ENCODE results near the gene INSRR. TPM values are rescaled to one million over a fixed set of nuclear protein-coding genes. Genes with fewer than 3 reads are reported as not detected.

The INSRR gene
- total and polyA plus RNA-seq, 4 donors, result 0.01 TPM; not detected in 3

DNA sequence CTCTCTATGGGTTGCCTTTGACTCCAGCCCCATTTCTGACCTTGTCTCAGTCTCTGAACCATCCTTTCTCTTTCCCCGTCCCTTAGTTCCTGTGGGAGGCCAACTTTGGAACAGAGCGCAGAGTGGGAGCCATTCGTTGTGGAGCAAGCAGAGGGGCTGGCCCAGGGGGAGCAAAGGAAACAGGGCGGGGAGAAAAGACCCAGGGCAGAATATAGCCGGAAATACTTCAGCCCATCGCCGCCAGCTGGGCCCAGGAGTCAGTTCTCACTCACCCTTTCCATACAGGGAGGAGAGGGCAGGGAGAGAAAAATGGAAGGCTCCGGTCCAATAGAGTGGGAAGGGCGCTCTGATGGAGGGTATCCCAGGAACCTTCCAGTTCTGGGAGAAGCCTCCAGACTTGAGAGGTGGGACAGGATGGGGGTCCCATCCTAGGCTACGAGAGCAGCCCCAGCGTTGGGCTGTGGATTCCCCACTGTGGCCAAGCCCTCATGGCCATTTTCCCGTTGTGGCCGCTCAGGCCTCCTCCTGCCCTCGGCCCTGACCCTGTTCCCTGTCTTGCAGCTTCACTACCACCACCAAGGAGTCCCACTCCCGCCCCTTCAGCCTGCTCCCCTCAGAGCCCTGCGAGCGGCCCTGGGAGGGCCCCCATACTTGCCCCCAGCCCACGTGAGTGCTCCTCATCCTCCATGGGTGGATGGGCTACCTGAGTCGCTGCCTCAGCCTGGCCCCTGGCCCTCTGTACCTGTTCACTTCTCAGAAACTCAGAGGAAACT lies 45.5 kb upstream of the INSRR start (continued):
- TF ChIP-seq, protein P1, sequence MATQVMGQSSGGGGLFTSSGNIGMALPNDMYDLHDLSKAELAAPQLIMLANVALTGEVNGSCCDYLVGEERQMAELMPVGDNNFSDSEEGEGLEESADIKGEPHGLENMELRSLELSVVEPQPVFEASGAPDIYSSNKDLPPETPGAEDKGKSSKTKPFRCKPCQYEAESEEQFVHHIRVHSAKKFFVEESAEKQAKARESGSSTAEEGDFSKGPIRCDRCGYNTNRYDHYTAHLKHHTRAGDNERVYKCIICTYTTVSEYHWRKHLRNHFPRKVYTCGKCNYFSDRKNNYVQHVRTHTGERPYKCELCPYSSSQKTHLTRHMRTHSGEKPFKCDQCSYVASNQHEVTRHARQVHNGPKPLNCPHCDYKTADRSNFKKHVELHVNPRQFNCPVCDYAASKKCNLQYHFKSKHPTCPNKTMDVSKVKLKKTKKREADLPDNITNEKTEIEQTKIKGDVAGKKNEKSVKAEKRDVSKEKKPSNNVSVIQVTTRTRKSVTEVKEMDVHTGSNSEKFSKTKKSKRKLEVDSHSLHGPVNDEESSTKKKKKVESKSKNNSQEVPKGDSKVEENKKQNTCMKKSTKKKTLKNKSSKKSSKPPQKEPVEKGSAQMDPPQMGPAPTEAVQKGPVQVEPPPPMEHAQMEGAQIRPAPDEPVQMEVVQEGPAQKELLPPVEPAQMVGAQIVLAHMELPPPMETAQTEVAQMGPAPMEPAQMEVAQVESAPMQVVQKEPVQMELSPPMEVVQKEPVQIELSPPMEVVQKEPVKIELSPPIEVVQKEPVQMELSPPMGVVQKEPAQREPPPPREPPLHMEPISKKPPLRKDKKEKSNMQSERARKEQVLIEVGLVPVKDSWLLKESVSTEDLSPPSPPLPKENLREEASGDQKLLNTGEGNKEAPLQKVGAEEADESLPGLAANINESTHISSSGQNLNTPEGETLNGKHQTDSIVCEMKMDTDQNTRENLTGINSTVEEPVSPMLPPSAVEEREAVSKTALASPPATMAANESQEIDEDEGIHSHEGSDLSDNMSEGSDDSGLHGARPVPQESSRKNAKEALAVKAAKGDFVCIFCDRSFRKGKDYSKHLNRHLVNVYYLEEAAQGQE (IDR thresholded peaks at IDR 0.05), result no peak
- TF ChIP-seq SP1 (IDR thresholded peaks at IDR 0.05), result no peak

DNA sequence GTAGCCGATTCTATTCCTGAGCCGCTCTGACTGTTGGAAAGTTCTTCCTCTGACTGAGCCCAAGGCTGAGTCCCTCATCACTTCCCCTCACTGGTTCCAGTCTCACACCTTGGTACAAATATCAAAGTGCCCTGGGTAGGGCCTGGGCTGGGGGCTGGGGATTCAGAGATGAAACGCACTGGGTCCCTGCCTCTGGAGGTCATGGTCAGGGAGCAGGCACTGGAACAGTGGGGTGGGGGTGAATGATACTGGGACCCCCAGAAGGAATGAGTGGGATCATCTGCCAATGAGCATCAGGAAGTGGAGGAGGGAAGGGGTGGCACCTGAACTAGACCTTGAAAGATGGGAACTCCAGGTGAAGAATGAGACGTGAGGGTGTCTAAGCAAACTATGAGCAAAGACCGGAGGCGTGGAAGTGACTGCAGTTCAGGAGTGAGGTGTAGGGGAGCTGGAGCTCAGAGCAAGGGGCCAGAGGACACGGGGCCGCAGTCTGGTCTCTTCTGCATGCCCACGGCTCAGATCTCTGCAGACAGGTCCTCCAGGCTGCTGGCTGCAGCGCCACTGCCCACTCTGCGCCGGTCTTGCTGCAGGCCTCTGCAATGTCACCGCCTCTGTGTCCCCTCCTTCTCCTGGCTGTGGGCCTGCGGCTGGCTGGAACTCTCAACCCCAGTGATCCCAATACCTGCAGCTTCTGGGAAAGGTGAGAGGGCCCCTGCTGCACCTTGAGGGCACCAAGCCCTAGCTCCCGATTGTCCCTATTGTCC lies 44.6 kb upstream of the INSRR start:
- Histone ChIP-seq H3K27ac (ENCODE audit: low read depth in 1 of 2, low read length in 2 of 2) (no peak overlapping the region), H3K9me3 (ENCODE audit: control insufficient read depth in 4 of 4, low read length in 3 of 4) (no peaks in the 10 kb centered on the region), H3K27me3 (ENCODE audit: control insufficient read depth in 4 of 4, insufficient read depth in 4 of 4, low read length in 3 of 4) (peaks cover 0 to 3% (median 0%) of the 10 kb centered on the region in 4 donors), H3K4me1 (ENCODE audit: control insufficient read depth in 4 of 4, insufficient read depth in 4 of 4, low read length in 3 of 4) (peaks cover 0 to 34% (median 1%) of the 10 kb centered on the region in 4 donors), H3K36me3 (ENCODE audit: control insufficient read depth in 4 of 4, insufficient read depth in 3 of 4, low read depth in 1 of 4, low read length in 3 of 4) (no peaks in the 10 kb centered on the region), H3K9ac (ENCODE audit: low read depth in 1 of 2, low read length in 2 of 2) (no peak overlapping the region), H3K4me3 (ENCODE audit: low read depth in 1 of 3, low read length in 3 of 3) (no peak overlapping the region)
- DNase-seq (ENCODE audit: low spot score), result no peak
- 80% methylated on average over 15 of the region's 15 CpGs for WGBS
- TF ChIP-seq RXRA (IDR thresholded peaks at IDR 0.05) (no peak), HNF4G (IDR thresholded peaks at IDR 0.05) (no peak), JUND (IDR thresholded peaks at IDR 0.05) (no peak), EGR1 (IDR thresholded peaks at IDR 0.05; ENCODE audit: low read depth in 2 of 2) (no peak), YY1 (IDR thresholded peaks at IDR 0.05) (no peak), GABPA (IDR thresholded peaks at IDR 0.05 in 1 of 2, conservative IDR thresholded peaks at IDR 0.05 in 1 of 2) (no peak)
- TF ChIP-seq, protein P2, sequence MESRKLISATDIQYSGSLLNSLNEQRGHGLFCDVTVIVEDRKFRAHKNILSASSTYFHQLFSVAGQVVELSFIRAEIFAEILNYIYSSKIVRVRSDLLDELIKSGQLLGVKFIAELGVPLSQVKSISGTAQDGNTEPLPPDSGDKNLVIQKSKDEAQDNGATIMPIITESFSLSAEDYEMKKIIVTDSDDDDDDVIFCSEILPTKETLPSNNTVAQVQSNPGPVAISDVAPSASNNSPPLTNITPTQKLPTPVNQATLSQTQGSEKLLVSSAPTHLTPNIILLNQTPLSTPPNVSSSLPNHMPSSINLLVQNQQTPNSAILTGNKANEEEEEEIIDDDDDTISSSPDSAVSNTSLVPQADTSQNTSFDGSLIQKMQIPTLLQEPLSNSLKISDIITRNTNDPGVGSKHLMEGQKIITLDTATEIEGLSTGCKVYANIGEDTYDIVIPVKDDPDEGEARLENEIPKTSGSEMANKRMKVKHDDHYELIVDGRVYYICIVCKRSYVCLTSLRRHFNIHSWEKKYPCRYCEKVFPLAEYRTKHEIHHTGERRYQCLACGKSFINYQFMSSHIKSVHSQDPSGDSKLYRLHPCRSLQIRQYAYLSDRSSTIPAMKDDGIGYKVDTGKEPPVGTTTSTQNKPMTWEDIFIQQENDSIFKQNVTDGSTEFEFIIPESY (IDR thresholded peaks at IDR 0.05), result no peak

DNA sequence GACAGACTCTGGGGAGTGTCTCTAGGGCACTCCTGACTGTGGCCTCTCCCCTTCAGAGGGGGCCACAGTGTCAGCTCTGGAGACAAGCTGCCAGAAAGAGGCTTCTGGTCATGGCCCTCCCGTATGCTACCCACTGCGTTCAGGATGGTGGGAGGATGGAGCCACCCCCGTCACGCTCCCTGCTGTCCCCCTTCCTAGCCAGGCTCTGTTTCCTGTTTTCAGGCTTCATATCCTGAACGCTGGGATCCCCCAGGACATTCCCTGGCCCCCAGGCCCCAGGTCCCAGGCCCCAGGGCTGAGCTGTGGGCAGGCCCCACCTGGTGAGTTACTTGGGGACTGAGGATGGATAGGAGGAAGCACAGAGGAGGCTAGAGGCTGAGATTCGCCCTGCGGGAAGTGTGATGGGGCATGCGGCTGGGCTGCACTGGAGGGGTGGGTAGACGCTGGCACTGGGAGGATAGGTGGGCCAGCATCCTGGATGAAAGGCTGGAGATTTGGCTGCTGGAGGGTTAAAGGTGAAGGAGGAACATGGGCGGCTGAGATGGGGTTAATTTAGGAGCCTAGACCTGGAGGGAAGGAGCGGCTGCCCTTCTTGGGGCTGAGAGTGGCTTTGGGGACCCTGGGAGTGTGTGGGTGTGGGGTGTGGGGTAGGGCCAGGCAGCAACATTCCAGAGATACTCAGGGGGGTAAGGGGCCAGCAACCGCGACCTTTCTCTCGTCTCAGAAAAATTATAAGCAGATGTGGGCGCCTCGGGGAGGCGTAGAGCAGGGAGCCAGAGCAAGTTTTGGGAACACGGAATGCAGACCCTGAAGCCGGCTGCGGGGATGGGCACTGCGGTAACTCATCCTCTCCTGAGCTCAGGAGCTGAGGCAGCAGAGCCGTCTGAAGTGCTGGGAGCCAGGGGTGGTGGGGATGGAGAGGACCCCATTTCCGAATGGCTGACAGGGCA lies 43.3 kb upstream of the INSRR start:
- peaks cover 0 to 25% (median 1%) of the 10 kb centered on the region in 4 donors for H3K4me1 ChIP-seq (ENCODE audit: control insufficient read depth in 4 of 4, insufficient read depth in 4 of 4, low read length in 3 of 4)
- 58% methylated on average over 23 of the region's 23 CpGs for WGBS
- H3K4me3 ChIP-seq (ENCODE audit: low read depth in 1 of 3, low read length in 3 of 3), result no peak overlapping the region
- TF ChIP-seq, protein P3, sequence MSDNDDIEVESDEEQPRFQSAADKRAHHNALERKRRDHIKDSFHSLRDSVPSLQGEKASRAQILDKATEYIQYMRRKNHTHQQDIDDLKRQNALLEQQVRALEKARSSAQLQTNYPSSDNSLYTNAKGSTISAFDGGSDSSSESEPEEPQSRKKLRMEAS (IDR thresholded peaks at IDR 0.05), result no peak
- TF ChIP-seq YY1 (IDR thresholded peaks at IDR 0.05) (no peak), FOXA2 (IDR thresholded peaks at IDR 0.05) (no peak), FOXA1 (IDR thresholded peaks at IDR 0.05) (no peak)
- TF ChIP-seq, protein P1 (IDR thresholded peaks at IDR 0.05), result no peak
- no peaks in the 10 kb centered on the region for H3K9me3 ChIP-seq (ENCODE audit: control insufficient read depth in 4 of 4, low read length in 3 of 4)
- H3K9ac ChIP-seq (ENCODE audit: low read depth in 1 of 2, low read length in 2 of 2), result no peak overlapping the region
- H3K27ac ChIP-seq (ENCODE audit: low read depth in 1 of 2, low read length in 2 of 2), result no peak overlapping the region
- peaks cover 0 to 3% (median 0%) of the 10 kb centered on the region in 4 donors for H3K27me3 ChIP-seq (ENCODE audit: control insufficient read depth in 4 of 4, insufficient read depth in 4 of 4, low read length in 3 of 4)
- DNase-seq (ENCODE audit: low spot score), result no peak
- H3K36me3 ChIP-seq (ENCODE audit: control insufficient read depth in 4 of 4, insufficient read depth in 3 of 4, low read depth in 1 of 4, low read length in 3 of 4), result no peaks in the 10 kb centered on the region
